Thymus (tissue), 11 donors: ENCODE data around the gene SLC35A5. TPM values are rescaled to one million over a fixed set of nuclear protein-coding genes. Genes with fewer than 3 reads are reported as not detected.

Source experiments
- DNase-seq, 9 donors: peaks; one replicate each; pipeline ENCODE4 v3.0.0-alpha.2; 2013; ENCODE audit warnings: low spot score in 9 of 9, low read depth in 6 of 9, missing footprints in 1 of 9
- H3K27ac ChIP-seq, 2 donors: one replicate each; pipeline ENCODE4 v1.5.1; 2013; ENCODE audit warnings: control low read depth in 1 of 2, low read depth in 1 of 2, low read length in 1 of 2, mild to moderate bottlenecking in 1 of 2, moderate library complexity in 1 of 2
- H3K27me3 ChIP-seq, 2 donors: one replicate each; pipeline ENCODE4 v1.5.1; 2013; ENCODE audit warnings: low read length in 1 of 2; ENCODE audit not compliant: control insufficient read depth in 2 of 2, insufficient read depth in 1 of 2
- H3K36me3 ChIP-seq, 2 donors: one replicate each; pipeline ENCODE4 v1.5.1; 2013; ENCODE audit warnings: low read length in 1 of 2, mild to moderate bottlenecking in 1 of 2, moderate library complexity in 1 of 2; ENCODE audit not compliant: control insufficient read depth in 2 of 2, insufficient read depth in 2 of 2
- H3K4me1 ChIP-seq, 2 donors: one replicate each; pipeline ENCODE4 v1.5.1; 2013; ENCODE audit warnings: low read length in 2 of 2; ENCODE audit not compliant: control insufficient read depth in 2 of 2, insufficient read depth in 2 of 2
- H3K4me3 ChIP-seq, 2 donors: one replicate each; pipeline ENCODE4 v1.5.1; 2013; ENCODE audit warnings: low read length in 2 of 2, control low read depth in 1 of 2, mild to moderate bottlenecking in 1 of 2
- H3K9me3 ChIP-seq, 2 donors: one replicate each; pipeline ENCODE4 v1.5.1; 2013; ENCODE audit warnings: low read length in 1 of 2, mild to moderate bottlenecking in 1 of 2; ENCODE audit not compliant: control insufficient read depth in 2 of 2, insufficient read depth in 1 of 2
- WGBS: extraction: QIAGEN DNeasy Blood & Tissue Kit; methylation state at CpG from one replicate; pipeline ENCODE4 v1.1.7; 2013; 5-methylcytosine and 5-hydroxymethylcytosine counted together
- polyA plus RNA-seq: library from polyadenylated mRNA; stranded (reverse); fragments of 200-250 nt; gene quantifications from one replicate; pipeline ENCODE4 v1.2.3, GENCODE V29; 2013
- total RNA-seq: library from RNA; stranded (reverse); fragments of 120-200 nt; gene quantifications from one replicate; pipeline ENCODE4 v1.2.4, GENCODE V29; 2013
- donor health status: healthy.

The SLC35A5 gene
- total and polyA plus RNA-seq, 2 donors, result 21.7 to 25.9 TPM

DNA sequence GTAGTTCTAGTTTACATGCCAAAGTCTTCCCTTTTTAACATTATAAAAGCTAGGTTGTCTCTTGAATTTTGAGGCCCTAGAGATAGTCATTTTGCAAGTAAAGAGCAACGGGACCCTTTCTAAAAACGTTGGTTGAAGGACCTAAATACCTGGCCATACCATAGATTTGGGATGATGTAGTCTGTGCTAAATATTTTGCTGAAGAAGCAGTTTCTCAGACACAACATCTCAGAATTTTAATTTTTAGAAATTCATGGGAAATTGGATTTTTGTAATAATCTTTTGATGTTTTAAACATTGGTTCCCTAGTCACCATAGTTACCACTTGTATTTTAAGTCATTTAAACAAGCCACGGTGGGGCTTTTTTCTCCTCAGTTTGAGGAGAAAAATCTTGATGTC, 21.3 kb downstream of the SLC35A5 start:
- no peaks in the 10 kb centered on the region for H3K9me3 ChIP-seq
- H3K4me3 ChIP-seq, result no peak overlapping the region
- no peak for DNase-seq
- no peaks in the 10 kb centered on the region for H3K4me1 ChIP-seq
- H3K27ac ChIP-seq, result no peak overlapping the region
- 95% methylated on average over 3 of the region's 3 CpGs for WGBS
- peaks cover 16 to 73% of the 10 kb centered on the region in 2 donors for H3K36me3 ChIP-seq
- no peaks in the 10 kb centered on the region for H3K27me3 ChIP-seq

DNA sequence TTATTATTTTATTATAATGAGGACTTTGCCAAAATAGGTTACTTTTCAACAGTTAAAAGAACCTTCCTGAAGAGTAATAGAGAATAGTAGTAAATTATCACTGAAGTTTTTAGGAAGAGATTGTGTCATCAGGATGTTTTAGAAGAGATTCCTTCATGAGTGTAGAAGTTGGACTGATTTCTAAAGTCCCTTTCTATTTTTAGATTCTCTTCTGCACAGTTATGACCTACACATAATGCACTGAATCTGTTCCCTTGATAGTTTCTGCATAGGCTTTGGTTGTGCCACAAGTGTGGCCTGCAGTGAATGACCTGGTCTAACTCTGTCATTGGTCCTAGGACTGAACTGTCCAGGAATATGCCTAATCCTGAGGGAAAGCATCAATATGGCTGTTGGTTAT, 23.9 kb downstream of the SLC35A5 start:
- H3K27ac ChIP-seq, result no peak overlapping the region
- H3K36me3 ChIP-seq, result peaks cover 11 to 55% of the 10 kb centered on the region in 2 donors
- H3K27me3 ChIP-seq, result no peaks in the 10 kb centered on the region
- no peak overlapping the region for H3K4me3 ChIP-seq
- no peaks in the 10 kb centered on the region for H3K9me3 ChIP-seq
- no peaks in the 10 kb centered on the region for H3K4me1 ChIP-seq
- DNase-seq, result no peak

DNA sequence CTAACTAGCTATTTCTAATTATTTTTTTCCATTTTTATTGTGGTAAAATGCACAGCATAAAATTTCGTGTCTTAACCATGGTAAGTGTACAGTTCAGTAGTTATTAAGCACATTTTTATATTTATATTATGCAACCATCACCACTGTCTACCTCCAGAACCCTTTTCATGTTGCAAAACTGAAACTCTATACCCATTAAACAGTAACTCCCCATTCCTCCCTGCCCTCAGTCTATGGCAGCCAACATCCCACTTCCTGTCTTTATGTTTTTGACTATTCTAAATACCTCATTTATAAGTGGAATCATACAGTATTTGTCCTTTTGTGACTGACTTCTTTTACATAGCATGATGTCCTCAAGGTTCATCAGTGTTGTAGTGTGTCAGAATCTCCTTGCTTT, 25.5 kb downstream of the SLC35A5 start:
- Histone ChIP-seq H3K27ac (no peak overlapping the region), H3K4me1 (no peaks in the 10 kb centered on the region), H3K9me3 (no peaks in the 10 kb centered on the region), H3K27me3 (no peaks in the 10 kb centered on the region), H3K4me3 (no peak overlapping the region), H3K36me3 (peaks cover 7 to 47% of the 10 kb centered on the region in 2 donors)
- no peak for DNase-seq
- WGBS, result 99% methylated on average over 1 of the region's 1 CpG

DNA sequence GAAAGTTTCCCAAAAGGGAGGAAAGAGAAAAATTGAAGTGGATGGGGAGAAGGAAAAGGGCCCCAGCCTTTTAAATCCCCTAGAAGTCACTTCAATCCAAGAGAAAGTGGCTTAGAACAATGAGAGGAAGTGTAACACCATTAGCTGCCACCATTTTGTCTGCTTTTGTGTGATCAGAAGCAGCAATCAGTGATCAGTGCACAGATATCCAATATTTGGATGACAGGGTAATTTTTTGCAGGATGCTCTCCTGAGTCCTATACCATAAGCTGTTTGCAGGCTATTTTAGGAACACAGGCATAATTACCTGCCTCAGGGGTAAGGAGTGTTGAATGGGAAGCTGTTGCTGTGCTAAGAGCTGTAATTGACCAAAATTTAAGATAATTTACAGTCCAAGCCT, 31.4 kb downstream of the SLC35A5 start:
- no peak for DNase-seq
- H3K27me3 ChIP-seq, result no peaks in the 10 kb centered on the region
- H3K4me1 ChIP-seq, result no peaks in the 10 kb centered on the region
- no peak overlapping the region for H3K27ac ChIP-seq
- peaks cover 5 to 20% of the 10 kb centered on the region in 2 donors for H3K36me3 ChIP-seq
- H3K4me3 ChIP-seq, result no peak overlapping the region
- no peaks in the 10 kb centered on the region for H3K9me3 ChIP-seq

DNA sequence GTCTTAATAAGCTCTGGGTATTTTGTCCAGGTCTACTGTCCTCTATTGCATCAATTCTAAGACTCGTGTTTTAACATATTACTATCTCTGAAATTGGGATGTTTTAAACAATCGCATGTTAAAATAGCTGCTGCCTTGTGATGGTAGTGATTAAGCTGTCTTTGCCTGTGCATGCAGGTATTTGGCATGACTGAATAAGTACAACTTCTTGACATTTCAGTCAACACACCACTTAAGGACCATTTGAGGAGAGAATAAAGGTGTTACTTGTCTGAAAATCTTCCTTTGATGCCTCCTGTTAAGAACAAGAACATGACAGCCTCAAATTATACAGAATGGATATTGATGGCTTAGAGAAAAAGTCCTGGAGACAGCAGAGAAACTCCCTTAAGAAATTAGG, 33.0 kb downstream of the SLC35A5 start:
- no peak for DNase-seq
- H3K4me1 ChIP-seq, result no peaks in the 10 kb centered on the region
- peaks cover 5 to 17% of the 10 kb centered on the region in 2 donors for H3K36me3 ChIP-seq
- H3K27ac ChIP-seq, result no peak overlapping the region
- H3K27me3 ChIP-seq, result no peaks in the 10 kb centered on the region
- WGBS, result 95% methylated on average over 2 of the region's 2 CpGs
- no peak overlapping the region for H3K4me3 ChIP-seq
- no peaks in the 10 kb centered on the region for H3K9me3 ChIP-seq

DNA sequence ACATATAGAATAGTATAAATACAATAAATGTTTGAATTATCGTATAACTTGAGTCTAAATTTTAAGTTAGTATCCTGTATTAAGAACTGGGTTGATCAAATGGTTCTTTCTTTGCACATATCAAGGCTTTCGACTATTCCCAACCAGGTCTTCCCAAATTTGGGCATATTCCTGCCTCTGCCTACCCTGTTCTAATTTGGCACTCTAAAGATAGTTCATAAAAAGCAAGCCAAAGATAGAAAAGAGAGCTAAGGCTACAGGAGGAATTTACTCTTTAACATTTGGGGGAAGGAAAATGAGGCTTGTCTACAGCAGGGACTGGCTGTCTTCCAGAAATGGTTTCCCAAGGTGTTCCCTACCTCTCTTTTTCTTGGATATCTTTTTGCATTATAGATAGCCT, 36.1 kb downstream of the SLC35A5 start:
- no peaks in the 10 kb centered on the region for H3K9me3 ChIP-seq
- 98% methylated on average over 2 of the region's 2 CpGs for WGBS
- H3K36me3 ChIP-seq, result peaks cover 5 to 14% of the 10 kb centered on the region in 2 donors
- no peak overlapping the region for H3K27ac ChIP-seq
- no peak for DNase-seq
- H3K4me3 ChIP-seq, result no peak overlapping the region
- no peaks in the 10 kb centered on the region for H3K4me1 ChIP-seq
- no peaks in the 10 kb centered on the region for H3K27me3 ChIP-seq

DNA sequence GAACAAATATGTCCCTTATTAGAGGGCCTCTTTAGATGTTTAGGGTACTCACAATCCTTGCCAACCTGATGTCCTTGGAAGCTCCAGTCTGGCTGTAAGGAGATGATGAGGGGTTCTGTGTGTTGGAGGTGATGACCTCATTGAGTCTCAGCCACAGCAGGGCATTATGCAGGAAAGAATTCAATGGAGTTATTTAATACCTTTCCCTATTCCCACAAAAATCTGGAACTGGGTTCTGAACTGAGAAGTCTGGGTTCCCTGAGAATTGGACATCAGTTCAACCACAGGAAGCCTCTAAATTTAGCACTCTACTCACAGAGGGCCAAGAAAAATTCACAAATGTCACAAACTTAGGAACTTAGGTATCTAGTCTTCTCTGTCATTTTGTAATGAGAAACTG, 36.9 kb downstream of the SLC35A5 start:
- no peaks in the 10 kb centered on the region for H3K4me1 ChIP-seq
- H3K36me3 ChIP-seq, result peaks cover 0 to 8% of the 10 kb centered on the region in 2 donors
- no peaks in the 10 kb centered on the region for H3K9me3 ChIP-seq
- no peak overlapping the region for H3K27ac ChIP-seq
- no peak for DNase-seq
- no peaks in the 10 kb centered on the region for H3K27me3 ChIP-seq
- H3K4me3 ChIP-seq, result no peak overlapping the region

DNA sequence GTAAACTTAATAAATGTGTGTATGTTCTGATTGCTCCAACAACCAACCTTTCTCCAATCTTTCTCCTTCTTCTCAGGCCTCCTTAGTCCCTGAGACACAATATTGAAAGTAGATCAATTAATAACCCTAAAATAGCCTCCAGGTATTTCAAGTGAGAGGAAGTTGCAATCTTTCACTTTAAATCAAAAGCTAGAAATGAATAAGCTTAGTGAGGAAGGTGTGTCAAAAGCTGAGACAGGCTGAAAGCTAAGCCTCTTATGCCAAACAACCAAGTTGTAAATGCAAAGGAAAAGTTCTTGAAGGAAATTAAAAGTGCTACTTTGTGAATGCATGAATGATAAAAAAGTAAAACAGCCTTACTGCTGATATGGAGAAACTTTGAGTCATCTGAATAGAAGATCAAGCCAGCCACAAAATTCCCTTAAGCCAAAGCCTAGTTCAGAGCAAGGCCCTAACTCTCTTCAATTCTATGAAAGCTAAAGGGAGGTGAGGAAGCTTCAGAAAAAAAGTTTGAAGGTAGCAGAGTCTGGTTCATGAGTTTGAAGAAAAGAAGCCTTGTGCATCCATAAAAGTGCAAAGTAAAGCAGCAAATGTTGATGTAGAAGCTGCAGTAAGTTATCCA, 40.5 kb downstream of the SLC35A5 start:
- H3K36me3 ChIP-seq, result no peaks in the 10 kb centered on the region
- no peaks in the 10 kb centered on the region for H3K9me3 ChIP-seq
- no peak overlapping the region for H3K27ac ChIP-seq
- DNase-seq, result no peak
- H3K4me1 ChIP-seq, result no peaks in the 10 kb centered on the region
- no peak overlapping the region for H3K4me3 ChIP-seq
- H3K27me3 ChIP-seq, result no peaks in the 10 kb centered on the region

DNA sequence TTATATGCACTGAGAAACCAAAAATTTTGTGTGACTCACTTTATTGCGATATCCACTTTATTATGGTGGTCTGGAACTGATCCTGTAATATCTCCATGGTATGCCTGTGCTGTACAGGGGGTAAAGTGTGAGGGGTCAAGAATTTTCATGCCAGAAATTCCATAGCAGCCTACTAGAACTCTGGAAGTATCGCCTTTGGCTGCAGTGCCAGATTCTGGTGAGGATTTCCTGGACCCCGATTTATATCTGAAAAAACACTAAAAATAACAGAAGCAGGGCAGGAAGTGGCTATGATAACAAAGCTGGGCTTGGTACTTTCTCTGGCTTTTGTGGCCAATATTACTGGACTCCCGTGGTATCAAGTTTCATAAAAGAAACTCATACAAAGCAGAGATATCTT, 42.7 kb downstream of the SLC35A5 start:
- Histone ChIP-seq H3K4me1 (no peaks in the 10 kb centered on the region), H3K27ac (no peak overlapping the region), H3K4me3 (no peak overlapping the region), H3K36me3 (no peaks in the 10 kb centered on the region), H3K27me3 (no peaks in the 10 kb centered on the region), H3K9me3 (no peaks in the 10 kb centered on the region)
- DNase-seq, result no peak
- 32% methylated on average over 4 of the region's 4 CpGs for WGBS

DNA sequence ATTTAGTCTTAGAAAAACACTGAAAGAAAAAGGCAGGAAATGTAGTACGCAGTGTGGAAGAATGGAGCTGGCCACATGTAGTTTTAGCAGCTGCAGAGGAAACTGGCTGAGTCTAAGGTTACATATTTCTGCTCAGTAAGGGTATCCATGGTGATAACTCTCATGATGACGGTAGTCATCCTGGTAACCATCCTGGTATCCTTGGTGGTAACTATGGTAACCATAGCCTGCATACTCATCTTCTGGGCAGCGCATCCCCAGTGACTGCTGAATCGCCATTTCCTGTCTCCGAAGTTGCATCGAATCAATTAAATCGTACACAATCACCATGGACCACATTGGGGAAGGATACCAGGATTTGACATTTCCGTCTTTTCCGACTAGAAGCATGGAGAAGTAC, 43.4 kb downstream of the SLC35A5 start:
- no peaks in the 10 kb centered on the region for H3K9me3 ChIP-seq
- H3K27ac ChIP-seq, result no peak overlapping the region
- H3K4me1 ChIP-seq, result no peaks in the 10 kb centered on the region
- no peaks in the 10 kb centered on the region for H3K36me3 ChIP-seq
- no peak for DNase-seq
- no peaks in the 10 kb centered on the region for H3K27me3 ChIP-seq
- WGBS, result 78% methylated on average over 9 of the region's 9 CpGs
- H3K4me3 ChIP-seq, result no peak overlapping the region
